ENCODE data around the gene ZNF234. TPM values are rescaled to one million over a fixed set of nuclear protein-coding genes. Genes with fewer than 3 reads are reported as not detected.

The ZNF234 gene
- total and polyA plus RNA-seq, 2 of the 4 experiments (the other 2 are of a cell fraction): 4.0 to 15.8 TPM

- Histone ChIP-seq H3K27ac (ENCODE audit: insufficient read depth, low read length) (no peak overlapping the region), H3K9me1 (ENCODE audit: insufficient read depth, low read length) (no peaks in the 10 kb centered on the region), H3K4me1 (ENCODE audit: control insufficient read depth, insufficient read depth, low read length) (no peaks in the 10 kb centered on the region), H4K91ac (ENCODE audit: insufficient read depth, low read depth, low read length) (no peak overlapping the region), H2BK120ac (ENCODE audit: low read depth, low read length) (no peak overlapping the region), H4K5ac (ENCODE audit: low read depth, low read length) (no peak overlapping the region), H3K9ac (ENCODE audit: low read depth, low read length) (no peak overlapping the region), H4K20me1 (ENCODE audit: insufficient read depth, low read length) (no peaks in the 10 kb centered on the region), H3K23ac (ENCODE audit: low read depth, low read length) (no peak overlapping the region), H3K27me3 (ENCODE audit: control insufficient read depth, insufficient read depth, low read length) (no peaks in the 10 kb centered on the region), H2AK9ac (replicated peaks; ENCODE audit: low read depth, low read length, poor library complexity) (no peak overlapping the region), H2BK20ac (ENCODE audit: low read depth, low read length) (no peak overlapping the region), H2BK15ac (ENCODE audit: low read depth, low read length) (no peak overlapping the region), H3K9me3 (ENCODE audit: control insufficient read depth, insufficient read depth, low read length) (peaks cover 65% of the 10 kb centered on the region), H2AFZ (replicated peaks; ENCODE audit: low read length, poor library complexity) (no peak overlapping the region), H3K18ac (ENCODE audit: low read depth, low read length) (no peak overlapping the region), H3K4me3 (ENCODE audit: insufficient read depth, low read depth, low read length) (no peak overlapping the region), H3K36me3 (ENCODE audit: control insufficient read depth, insufficient read depth, low read length) (peaks cover 54% of the 10 kb centered on the region), H3K56ac (ENCODE audit: extremely low read depth, insufficient read depth, low read length) (no peak overlapping the region), H4K8ac (ENCODE audit: low read depth in 2 of 2, low read length in 2 of 2) (no peak overlapping the region), H3K79me1 (ENCODE audit: low read depth in 1 of 2, low read length in 2 of 2) (0 out of 4 replicates have a peak, but pooled peaks cover 0 to 1% of the 10 kb centered on the region in 2 experiments), H2AK5ac (ENCODE audit: low read depth, low read length) (no peak overlapping the region), H2BK5ac (ENCODE audit: low read depth, low read length, poor library complexity, severe bottlenecking) (no peak overlapping the region), H3K4me2 (ENCODE audit: low read depth, low read length) (no peak overlapping the region), H3K4ac (ENCODE audit: low read depth, low read length) (no peak overlapping the region), H3K14ac (replicated peaks; ENCODE audit: low read depth, low read length) (no peak overlapping the region)
- dilution Hi-C loops (cut with HindIII; ENCODE audit: low sequenced_read_pairs, unreplicated experiment): no loop called here
- ATAC-seq (ENCODE audit: low read depth) (no peak), DNase-seq (no peak)
- ChIA-PET CTCF (no interaction called here), POLR2A (ENCODE audit: unreplicated experiment) (no interaction called here)
- no TSS peak for BruUV-seq (replicated peaks)
- no peak for TF ChIP-seq MXI1 (IDR thresholded peaks at IDR 0.05; ENCODE audit: borderline replicate concordance, low read depth, low read length)
- TF ChIP-seq MAFK (IDR thresholded peaks at IDR 0.05; ENCODE audit: low read depth, low read length): no peak
- TF ChIP-seq CTCF (conservative IDR thresholded peaks at IDR 0.05; ENCODE audit: low read depth, low read length): no peak
- no peak for TF ChIP-seq BHLHE40 (IDR thresholded peaks at IDR 0.05; ENCODE audit: low read depth, low read length)
- no peak for TF ChIP-seq NFE2L2 (IDR thresholded peaks at IDR 0.05; ENCODE audit: low read depth, low read length)
- no peak for TF ChIP-seq USF2 (IDR thresholded peaks at IDR 0.05; ENCODE audit: low read depth, low read length)
- TF ChIP-seq FOS (IDR thresholded peaks at IDR 0.05; ENCODE audit: low read depth, low read length): no peak
- TF ChIP-seq CEBPB (IDR thresholded peaks at IDR 0.05; ENCODE audit: low read depth, low read length): no peak
- TF ChIP-seq RAD21 (IDR thresholded peaks at IDR 0.05; ENCODE audit: low read length): no peak
- no peak for TF ChIP-seq CHD1 (IDR thresholded peaks at IDR 0.05; ENCODE audit: low read depth, low read length)
- no peak for TF ChIP-seq SMC3 (IDR thresholded peaks at IDR 0.05; ENCODE audit: low read depth, low read length)
- TF ChIP-seq ELK1 (IDR thresholded peaks at IDR 0.05; ENCODE audit: borderline replicate concordance, low read depth, low read length): no peak
- TF ChIP-seq RFX5 (IDR thresholded peaks at IDR 0.05; ENCODE audit: low read depth, low read length): no peak
- TF ChIP-seq POLR2A (IDR thresholded peaks at IDR 0.05; ENCODE audit: low read depth, low read length): no peak
- no peak for TF ChIP-seq RCOR1 (IDR thresholded peaks at IDR 0.05; ENCODE audit: insufficient replicate concordance, low read length)
- no peak for TF ChIP-seq MAZ (IDR thresholded peaks at IDR 0.05; ENCODE audit: borderline replicate concordance, low read depth, low read length)
- in situ Hi-C loops (cut with MboI; ENCODE audit: low sequenced_read_pairs): no loop called here
- intact Hi-C loops (cut with micrococcal nuclease): loop anchor here (10.0 kb wide), 1 partner anchor 268 kb away; the partner anchor contains the start of gene ZNF229
- no CpG with 5 or more reads among the region's 3 CpGs for WGBS, 2 experiments (ENCODE audit: extremely low coverage in 2 of 2, insufficient read length in 1 of 2)
Measured at GRCh38 chr19:44176590-44176989, 35.2 kb downstream of the ZNF234 start.

Measured in IMR-90 (cell line).